HG02798 (cell line): Measurements from ENCODE around the gene FBXO22.
"Not testable (repeated sequence)": the region's sequence is repeated elsewhere in the genome, so short reads cannot be mapped to it uniquely, and the experiment has no call there.

Experiments
- ATAC-seq: cut with Tn5 transposase; IDR thresholded peaks from one replicate; pipeline ENCODE4 v1.9.1; 2021; ENCODE audit warnings: mild to moderate bottlenecking; ENCODE audit not compliant: unreplicated experiment, poor library complexity

Gene FBXO22

DNA sequence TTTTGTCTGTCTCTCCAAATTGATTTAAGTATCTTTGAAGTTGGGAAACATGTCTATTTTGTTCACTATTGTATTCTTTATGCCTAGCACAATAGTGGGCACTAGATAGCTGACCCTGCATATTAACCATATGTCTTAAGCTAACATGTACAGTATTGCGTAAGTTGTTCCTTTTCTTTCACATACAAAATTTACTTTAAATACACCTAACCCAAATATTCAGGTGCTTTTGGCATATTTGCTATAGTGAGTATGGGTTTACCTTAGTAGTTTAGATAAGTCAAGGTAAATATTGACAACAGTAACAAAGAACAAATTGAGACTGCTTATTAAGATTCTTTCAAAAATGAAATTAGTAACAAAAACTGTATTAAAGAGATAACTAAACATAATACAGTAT lies 57.7 kb downstream of the FBXO22 start:
- no peak for ATAC-seq

DNA sequence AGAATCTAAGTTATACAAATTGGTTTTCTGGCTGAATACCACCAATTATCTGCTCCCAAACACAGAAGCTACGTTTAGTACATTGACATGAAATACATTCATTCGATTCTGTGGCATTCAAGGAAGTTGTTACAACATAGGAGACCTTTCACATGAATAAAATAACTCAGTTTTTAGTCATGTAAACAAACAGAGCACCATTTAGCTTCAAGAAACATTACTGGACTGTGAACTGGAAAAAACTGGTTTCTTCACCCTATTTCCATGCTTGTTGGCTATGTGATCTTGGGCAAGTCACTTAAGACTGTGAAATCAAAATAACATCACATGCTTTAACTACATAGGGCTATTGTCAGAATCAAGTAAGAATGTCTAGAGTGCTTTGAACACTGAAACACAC lies 62.4 kb downstream of the FBXO22 start:
- no peak for ATAC-seq

DNA sequence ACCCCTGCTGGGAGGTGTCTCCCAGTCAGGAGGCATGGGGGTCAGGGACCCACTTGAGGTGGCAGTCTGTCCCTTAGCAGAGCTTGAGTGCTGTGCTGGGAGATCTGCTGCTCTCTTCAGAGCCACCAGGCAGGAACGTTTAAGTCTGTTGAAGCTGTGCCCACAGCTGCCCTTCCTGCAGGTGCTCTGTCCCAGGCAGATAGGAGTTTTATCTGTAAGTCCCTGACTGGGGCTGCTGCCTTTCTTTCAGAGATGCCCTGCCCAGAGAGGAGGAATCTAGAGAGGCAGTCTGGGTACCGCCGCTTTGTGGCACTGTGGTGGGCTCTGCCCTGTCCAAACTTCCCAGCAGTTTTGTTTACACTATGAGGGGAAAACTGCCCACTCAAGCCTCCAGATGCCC lies 73.1 kb downstream of the FBXO22 start:
- not testable (repeated sequence) for ATAC-seq

DNA sequence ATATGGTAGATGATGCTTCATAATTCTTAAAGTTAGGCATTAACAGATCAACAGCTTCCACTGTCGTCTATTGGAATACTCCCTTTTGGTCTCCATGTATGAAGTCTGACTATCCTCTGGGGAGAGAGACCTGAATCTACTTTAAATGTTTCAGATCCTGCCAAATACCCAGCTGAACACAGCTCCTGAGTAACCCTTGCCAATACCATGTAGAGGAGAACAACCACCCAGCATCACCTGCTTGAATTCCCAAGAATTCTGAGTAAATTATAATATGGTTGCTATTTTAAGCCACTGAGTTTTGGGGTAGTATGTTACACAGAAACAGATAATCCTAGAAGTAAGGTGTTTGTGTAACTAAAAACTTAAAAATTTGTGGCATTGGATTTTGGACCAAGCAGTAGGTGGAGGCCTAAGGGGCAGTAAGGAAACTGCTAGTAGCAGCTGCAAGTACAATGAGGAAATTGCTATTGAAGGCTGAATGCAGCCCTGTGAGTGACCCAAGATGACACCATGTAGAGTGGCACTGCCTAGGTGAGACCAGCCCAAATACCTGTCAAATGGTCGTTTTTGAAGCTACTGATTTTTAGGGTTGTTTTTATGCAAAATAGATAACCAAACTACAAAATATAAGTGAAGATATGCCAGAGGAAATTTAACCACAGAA lies 77.6 kb downstream of the FBXO22 start:
- ATAC-seq: no peak

DNA sequence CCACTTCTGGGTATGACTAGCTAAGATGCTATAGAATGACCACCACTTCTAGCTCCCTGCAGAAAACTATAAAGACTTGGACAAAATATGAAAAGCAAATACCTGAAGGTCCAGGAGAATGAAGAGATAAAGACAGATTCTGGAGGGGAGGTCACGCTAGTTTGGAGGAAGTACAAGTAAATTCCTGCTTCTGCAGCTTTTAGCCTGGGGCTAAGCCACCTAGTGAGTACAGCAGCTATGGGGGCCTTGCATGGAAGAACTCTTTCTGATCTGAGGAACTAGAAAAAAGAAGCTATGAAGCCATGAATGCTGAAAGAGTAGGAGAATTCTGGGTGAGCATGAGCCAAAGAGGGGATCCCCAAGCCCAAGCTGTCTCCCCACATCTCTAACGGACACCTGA lies 78.8 kb downstream of the FBXO22 start:
- no peak for ATAC-seq

DNA sequence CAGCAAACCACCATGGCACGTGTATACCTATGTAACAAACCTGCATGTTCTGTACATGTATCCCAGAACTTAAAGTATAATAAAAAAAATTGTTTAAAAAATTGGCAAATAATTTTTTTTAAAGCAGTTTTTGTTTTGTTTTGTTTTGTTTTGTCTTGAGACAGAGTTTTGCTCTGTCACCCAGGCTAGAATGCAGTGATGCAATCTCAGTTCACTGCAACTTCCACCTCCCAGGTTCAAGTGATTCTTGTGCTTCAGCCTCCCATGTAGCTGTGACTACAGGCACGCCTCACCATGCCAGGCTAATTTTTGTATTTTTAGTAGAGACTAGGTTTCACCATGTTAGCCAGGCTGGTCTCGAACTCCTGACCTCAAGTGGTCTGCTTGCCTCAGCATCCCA lies 81.0 kb downstream of the FBXO22 start:
- not testable (repeated sequence) for ATAC-seq

DNA sequence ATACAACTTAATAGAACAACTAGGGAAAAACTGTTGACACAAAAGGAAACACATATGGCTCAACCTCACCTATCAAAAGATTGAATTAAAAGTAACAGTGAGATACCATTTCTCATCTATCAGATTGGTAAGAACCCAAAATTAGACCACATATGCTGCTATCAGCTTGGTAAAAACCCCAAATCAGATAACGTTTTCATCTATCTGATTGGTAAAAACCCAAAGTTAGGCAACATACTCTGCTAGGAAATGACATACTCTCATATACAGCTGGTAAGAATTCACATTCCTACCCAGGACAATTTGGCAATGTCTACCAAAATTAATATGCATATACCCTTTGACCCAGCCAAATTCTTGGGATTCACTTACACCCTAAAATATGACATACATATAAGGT lies 82.3 kb downstream of the FBXO22 start:
- no peak for ATAC-seq

DNA sequence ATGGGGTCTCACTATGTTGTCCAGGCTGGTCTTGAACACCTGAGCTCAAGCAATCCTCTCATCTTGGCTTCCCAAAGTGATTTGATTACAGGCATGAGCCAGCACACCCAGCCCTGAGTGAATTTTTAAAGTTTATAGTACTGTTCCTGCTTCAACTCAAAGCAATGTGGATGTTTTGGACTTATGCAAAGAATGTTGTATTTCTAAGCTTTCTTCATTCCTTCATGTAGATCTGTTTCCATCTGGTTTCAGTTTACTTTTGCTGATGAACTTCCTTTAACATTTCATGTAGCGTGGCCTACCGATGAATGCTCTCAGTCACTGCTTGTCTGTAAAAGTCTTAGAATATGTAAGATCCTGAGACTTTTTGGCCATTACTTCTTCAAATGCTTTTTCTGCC lies 85.4 kb downstream of the FBXO22 start:
- ATAC-seq: no peak

DNA sequence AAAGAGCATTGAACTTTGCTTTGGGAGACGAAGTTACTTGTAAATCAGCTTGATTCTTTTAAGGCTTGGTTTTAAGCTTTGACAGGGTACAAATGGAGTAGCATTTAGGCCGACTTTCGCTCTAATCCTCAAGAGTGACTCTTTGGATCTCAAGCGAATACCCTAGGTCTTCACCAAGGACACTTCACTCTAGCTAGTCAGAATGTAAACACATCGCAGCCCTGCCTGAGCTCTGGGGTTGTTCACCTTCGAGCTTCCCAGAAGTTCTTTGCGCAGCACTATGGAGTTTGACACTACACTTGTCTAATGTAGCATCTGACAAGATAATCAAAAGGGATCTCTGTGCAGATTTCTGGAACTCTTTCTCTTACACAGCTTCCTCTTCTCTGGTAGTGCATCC lies 86.2 kb downstream of the FBXO22 start:
- no peak for ATAC-seq
